Stimulated activated effector memory CD8-positive, alpha-beta T cell treated with anti-CD3 and anti-CD28 coated beads, Interleukin-12 subunit alpha, Interleukin-12 subunit beta, amount 100 ng/mL, for 72 hours (primary cell): ENCODE measurements around the gene LAD1.

Source experiments
- ATAC-seq: fragments of 150-1000 bp; cut with Tn5 transposase; 2 replicates; pipeline ENCODE4 v1.10.0; 2021
- DNase-seq, 2 donors: peaks; one replicate each; pipeline ENCODE4 v3.0.0; 2021 to 2022; ENCODE audit warnings: low spot score in 2 of 2
- H3K27ac Mint-ChIP-seq: one replicate; pipeline ENCODE4 v1.8.0; 2022; ENCODE audit warnings: mild to moderate bottlenecking, mixed read lengths
- H3K36me3 Mint-ChIP-seq: one replicate; pipeline ENCODE4 v1.8.0; 2022; ENCODE audit warnings: mild to moderate bottlenecking, mixed read lengths
- H3K4me1 Mint-ChIP-seq: one replicate; pipeline ENCODE4 v1.8.0; 2022; ENCODE audit warnings: mixed read lengths
- H3K4me3 Mint-ChIP-seq: one replicate; pipeline ENCODE4 v1.8.0; 2022; ENCODE audit warnings: mild to moderate bottlenecking, mixed read lengths
- H3K9me3 Mint-ChIP-seq: one replicate; pipeline ENCODE4 v1.8.0; 2022; ENCODE audit warnings: mixed read lengths

Gene LAD1

GRCh38 chr1:201341377-201341776 is 57.7 kb downstream of the LAD1 start:
- Mint-ChIP-seq H3K4me1 (no peaks in the 10 kb centered on the region), H3K9me3 (no peaks in the 10 kb centered on the region), H3K36me3 (no peaks in the 10 kb centered on the region), H3K27ac (no peak overlapping the region), H3K4me3 (no peak overlapping the region)
- no peak for ATAC-seq
- no peak for DNase-seq

GRCh38 chr1:201336711-201337450 is 62.2 kb downstream of the LAD1 start:
- Mint-ChIP-seq H3K4me1 (no peaks in the 10 kb centered on the region), H3K27ac (no peak overlapping the region), H3K36me3 (no peaks in the 10 kb centered on the region), H3K9me3 (no peaks in the 10 kb centered on the region), H3K4me3 (no peak overlapping the region)
- DNase-seq (no peak), ATAC-seq (no peak)

GRCh38 chr1:201335901-201336300 is 63.2 kb downstream of the LAD1 start:
- Mint-ChIP-seq H3K4me3 (no peak overlapping the region), H3K36me3 (no peaks in the 10 kb centered on the region), H3K9me3 (no peaks in the 10 kb centered on the region), H3K27ac (no peak overlapping the region), H3K4me1 (no peaks in the 10 kb centered on the region)
- DNase-seq (no peak), ATAC-seq (no peak)

GRCh38 chr1:201335174-201335870 is 63.8 kb downstream of the LAD1 start:
- ATAC-seq = no peak
- Mint-ChIP-seq H3K27ac (no peak overlapping the region), H3K4me3 (no peak overlapping the region), H3K36me3 (no peaks in the 10 kb centered on the region), H3K9me3 (no peaks in the 10 kb centered on the region), H3K4me1 (no peaks in the 10 kb centered on the region)
- DNase-seq = no peak

GRCh38 chr1:201334325-201335173 is 64.6 kb downstream of the LAD1 start:
- H3K36me3 Mint-ChIP-seq = no peaks in the 10 kb centered on the region
- DNase-seq = no peak
- no peak for ATAC-seq
- no peak overlapping the region for H3K27ac Mint-ChIP-seq
- no peaks in the 10 kb centered on the region for H3K4me1 Mint-ChIP-seq
- H3K9me3 Mint-ChIP-seq = no peaks in the 10 kb centered on the region
- no peak overlapping the region for H3K4me3 Mint-ChIP-seq

GRCh38 chr1:201332616-201333335 is 66.3 kb downstream of the LAD1 start:
- Mint-ChIP-seq H3K36me3 (no peaks in the 10 kb centered on the region), H3K4me3 (no peak overlapping the region), H3K4me1 (no peaks in the 10 kb centered on the region), H3K27ac (no peak overlapping the region), H3K9me3 (no peaks in the 10 kb centered on the region)
- ATAC-seq = no peak
- no peak for DNase-seq

GRCh38 chr1:201332021-201332420 is 67.1 kb downstream of the LAD1 start:
- no peaks in the 10 kb centered on the region for H3K9me3 Mint-ChIP-seq
- H3K27ac Mint-ChIP-seq = no peak overlapping the region
- DNase-seq (no peak), ATAC-seq (no peak)
- H3K36me3 Mint-ChIP-seq = no peaks in the 10 kb centered on the region
- H3K4me1 Mint-ChIP-seq = no peaks in the 10 kb centered on the region
- no peak overlapping the region for H3K4me3 Mint-ChIP-seq

GRCh38 chr1:201331166-201331565 is 68.0 kb downstream of the LAD1 start:
- no peak for DNase-seq
- Mint-ChIP-seq H3K36me3 (no peaks in the 10 kb centered on the region), H3K9me3 (no peaks in the 10 kb centered on the region), H3K4me3 (no peak overlapping the region), H3K27ac (no peak overlapping the region), H3K4me1 (no peaks in the 10 kb centered on the region)
- no peak for ATAC-seq
